ENCODE data around the gene PRKCZ.

PRKCZ gene

GRCh38 chr1:2173546-2174347, 123.5 kb downstream of the PRKCZ start:
- Histone ChIP-seq H3K4me3 (ENCODE audit: low read length in 2 of 2) (no peak overlapping the region), H3K4me1 (ENCODE audit: control insufficient read depth in 2 of 2, insufficient read depth in 2 of 2, low read length in 2 of 2) (no peaks in the 10 kb centered on the region), H3K36me3 (ENCODE audit: control insufficient read depth in 2 of 2, insufficient read depth in 2 of 2, low read length in 2 of 2) (peaks cover 11 to 18% of the 10 kb centered on the region in 2 donors), H3K27me3 (ENCODE audit: control insufficient read depth in 2 of 2, insufficient read depth in 2 of 2, low read length in 2 of 2) (no peaks in the 10 kb centered on the region), H3K9me3 (ENCODE audit: control insufficient read depth in 2 of 2, low read length in 2 of 2) (no peaks in the 10 kb centered on the region), H3K27ac (ENCODE audit: low read depth in 2 of 2, low read length in 2 of 2) (no peak overlapping the region), H3K9ac (ENCODE audit: low read depth in 1 of 2, low read length in 2 of 2) (no peak overlapping the region)

- Histone ChIP-seq H3K4me1 (ENCODE audit: control insufficient read depth in 2 of 2, insufficient read depth in 2 of 2, low read length in 2 of 2) (no peaks in the 10 kb centered on the region), H3K36me3 (ENCODE audit: control insufficient read depth in 2 of 2, insufficient read depth in 2 of 2, low read length in 2 of 2) (peaks cover 15 to 18% of the 10 kb centered on the region in 2 donors), H3K9ac (ENCODE audit: low read depth in 1 of 2, low read length in 2 of 2) (peak overlapping the region in 1 of 2 donors; percentile 18), H3K9me3 (ENCODE audit: control insufficient read depth in 2 of 2, low read length in 2 of 2) (no peaks in the 10 kb centered on the region), H3K4me3 (ENCODE audit: low read length in 2 of 2) (peak overlapping the region; percentile 29 to 52), H3K27ac (ENCODE audit: low read depth in 2 of 2, low read length in 2 of 2) (no peak overlapping the region), H3K27me3 (ENCODE audit: control insufficient read depth in 2 of 2, insufficient read depth in 2 of 2, low read length in 2 of 2) (no peaks in the 10 kb centered on the region)
Observed at GRCh38 chr1:2174348-2175054, 124.3 kb downstream of the PRKCZ start.

DNA sequence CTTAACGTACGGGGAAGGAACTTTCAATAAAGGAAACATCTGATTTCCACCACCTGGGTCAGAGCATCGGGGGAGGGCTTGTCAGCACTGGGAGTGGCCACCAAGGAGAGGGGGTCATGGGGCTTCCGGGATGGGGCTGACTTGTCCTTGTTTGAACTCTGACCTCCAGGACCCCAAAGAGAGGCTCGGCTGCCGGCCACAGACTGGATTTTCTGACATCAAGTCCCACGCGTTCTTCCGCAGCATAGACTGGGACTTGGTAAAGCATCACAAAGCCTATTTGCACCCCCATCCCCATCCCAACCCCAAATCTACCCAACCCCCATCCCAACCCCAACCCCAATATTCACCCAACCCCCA, 124.8 kb downstream of the PRKCZ start:
- Histone ChIP-seq H3K27ac (ENCODE audit: low read depth in 2 of 2, low read length in 2 of 2) (no peak overlapping the region), H3K9me3 (ENCODE audit: control insufficient read depth in 2 of 2, low read length in 2 of 2) (no peaks in the 10 kb centered on the region), H3K27me3 (ENCODE audit: control insufficient read depth in 2 of 2, insufficient read depth in 2 of 2, low read length in 2 of 2) (no peaks in the 10 kb centered on the region), H3K36me3 (ENCODE audit: control insufficient read depth in 2 of 2, insufficient read depth in 2 of 2, low read length in 2 of 2) (peaks cover 15 to 18% of the 10 kb centered on the region in 2 donors), H3K4me1 (ENCODE audit: control insufficient read depth in 2 of 2, insufficient read depth in 2 of 2, low read length in 2 of 2) (no peaks in the 10 kb centered on the region), H3K9ac (ENCODE audit: low read depth in 1 of 2, low read length in 2 of 2) (no peak overlapping the region), H3K4me3 (ENCODE audit: low read length in 2 of 2) (peak overlapping the region in 1 of 2 donors; percentile 52)

DNA sequence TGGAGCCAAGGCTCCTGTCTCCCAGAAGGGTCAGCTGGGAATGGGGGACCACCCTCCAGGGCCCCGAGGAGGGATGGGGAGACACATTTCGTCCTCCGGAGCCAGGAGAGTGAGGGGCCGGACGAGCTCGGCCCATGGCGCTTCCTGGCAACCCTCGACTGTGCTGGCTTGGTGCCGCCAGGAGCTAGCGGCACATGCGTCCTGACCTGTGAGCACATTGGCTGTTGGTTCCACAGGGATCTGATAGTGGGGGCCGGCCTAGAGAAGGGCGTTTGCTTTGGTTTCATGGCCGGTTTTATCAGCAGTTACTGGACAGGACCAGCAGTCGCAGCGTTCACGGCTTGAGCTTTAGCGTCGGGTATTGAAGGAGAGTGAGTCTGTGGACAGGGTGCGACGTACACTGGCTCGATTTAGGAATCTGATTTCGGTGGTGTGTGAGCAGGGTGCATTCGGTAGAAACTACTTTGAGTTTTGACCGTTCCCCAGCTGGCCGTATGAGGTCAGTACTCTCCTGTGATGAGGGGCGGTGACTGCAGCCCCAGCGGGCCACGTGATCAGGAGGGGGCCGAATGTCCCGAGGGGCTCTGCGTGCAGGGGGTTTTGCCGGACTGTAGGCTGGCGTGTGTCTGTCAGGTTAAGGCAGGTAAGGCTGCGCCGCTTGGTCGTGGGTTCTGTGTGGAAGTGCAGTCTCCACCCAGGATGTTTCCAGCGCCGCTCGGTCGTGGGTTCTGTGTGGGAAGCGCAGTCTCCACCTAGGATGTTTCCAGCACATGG, 125.7 kb downstream of the PRKCZ start:
- Histone ChIP-seq H3K27ac (ENCODE audit: low read depth in 2 of 2, low read length in 2 of 2) (no peak overlapping the region), H3K36me3 (ENCODE audit: control insufficient read depth in 2 of 2, insufficient read depth in 2 of 2, low read length in 2 of 2) (peaks cover 21 to 25% of the 10 kb centered on the region in 2 donors), H3K4me1 (ENCODE audit: control insufficient read depth in 2 of 2, insufficient read depth in 2 of 2, low read length in 2 of 2) (no peaks in the 10 kb centered on the region), H3K9ac (ENCODE audit: low read depth in 1 of 2, low read length in 2 of 2) (no peak overlapping the region), H3K4me3 (ENCODE audit: low read length in 2 of 2) (no peak overlapping the region), H3K27me3 (ENCODE audit: control insufficient read depth in 2 of 2, insufficient read depth in 2 of 2, low read length in 2 of 2) (no peaks in the 10 kb centered on the region), H3K9me3 (ENCODE audit: control insufficient read depth in 2 of 2, low read length in 2 of 2) (no peaks in the 10 kb centered on the region)

DNA sequence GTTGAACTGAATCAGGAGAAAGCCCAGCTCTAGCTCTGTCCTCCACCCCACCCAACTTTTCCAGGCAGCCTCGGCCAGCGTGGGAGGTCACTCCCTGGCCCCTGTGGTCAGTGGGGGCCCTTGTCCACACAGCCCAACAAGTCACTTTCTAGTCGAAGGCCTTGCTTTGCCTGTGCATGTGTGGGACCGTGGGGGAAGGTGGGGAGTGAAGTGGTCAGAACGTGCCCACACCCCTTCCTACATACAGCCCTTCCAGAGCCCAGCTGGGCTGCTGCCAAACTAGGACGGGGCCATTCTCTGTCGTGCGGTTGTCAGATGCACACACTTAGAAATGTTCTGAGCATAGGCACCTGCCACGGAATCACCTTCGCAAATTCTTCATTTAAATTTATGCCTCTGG, 126.4 kb downstream of the PRKCZ start:
- Histone ChIP-seq H3K4me3 (ENCODE audit: low read length in 2 of 2) (no peak overlapping the region), H3K9me3 (ENCODE audit: control insufficient read depth in 2 of 2, low read length in 2 of 2) (no peaks in the 10 kb centered on the region), H3K4me1 (ENCODE audit: control insufficient read depth in 2 of 2, insufficient read depth in 2 of 2, low read length in 2 of 2) (no peaks in the 10 kb centered on the region), H3K9ac (ENCODE audit: low read depth in 1 of 2, low read length in 2 of 2) (no peak overlapping the region), H3K27me3 (ENCODE audit: control insufficient read depth in 2 of 2, insufficient read depth in 2 of 2, low read length in 2 of 2) (no peaks in the 10 kb centered on the region), H3K36me3 (ENCODE audit: control insufficient read depth in 2 of 2, insufficient read depth in 2 of 2, low read length in 2 of 2) (peaks cover 21 to 25% of the 10 kb centered on the region in 2 donors), H3K27ac (ENCODE audit: low read depth in 2 of 2, low read length in 2 of 2) (no peak overlapping the region)

- no peaks in the 10 kb centered on the region for H3K27me3 ChIP-seq (ENCODE audit: control insufficient read depth in 2 of 2, insufficient read depth in 2 of 2, low read length in 2 of 2)
- H3K9ac ChIP-seq (ENCODE audit: low read depth in 1 of 2, low read length in 2 of 2) = no peak overlapping the region
- H3K4me1 ChIP-seq (ENCODE audit: control insufficient read depth in 2 of 2, insufficient read depth in 2 of 2, low read length in 2 of 2) = no peaks in the 10 kb centered on the region
- no peak overlapping the region for H3K27ac ChIP-seq (ENCODE audit: low read depth in 2 of 2, low read length in 2 of 2)
- no peaks in the 10 kb centered on the region for H3K9me3 ChIP-seq (ENCODE audit: control insufficient read depth in 2 of 2, low read length in 2 of 2)
- H3K4me3 ChIP-seq (ENCODE audit: low read length in 2 of 2) = no peak overlapping the region
- H3K36me3 ChIP-seq (ENCODE audit: control insufficient read depth in 2 of 2, insufficient read depth in 2 of 2, low read length in 2 of 2) = peaks cover 18 to 21% of the 10 kb centered on the region in 2 donors
Observed at GRCh38 chr1:2177541-2177940, 127.3 kb downstream of the PRKCZ start.

DNA sequence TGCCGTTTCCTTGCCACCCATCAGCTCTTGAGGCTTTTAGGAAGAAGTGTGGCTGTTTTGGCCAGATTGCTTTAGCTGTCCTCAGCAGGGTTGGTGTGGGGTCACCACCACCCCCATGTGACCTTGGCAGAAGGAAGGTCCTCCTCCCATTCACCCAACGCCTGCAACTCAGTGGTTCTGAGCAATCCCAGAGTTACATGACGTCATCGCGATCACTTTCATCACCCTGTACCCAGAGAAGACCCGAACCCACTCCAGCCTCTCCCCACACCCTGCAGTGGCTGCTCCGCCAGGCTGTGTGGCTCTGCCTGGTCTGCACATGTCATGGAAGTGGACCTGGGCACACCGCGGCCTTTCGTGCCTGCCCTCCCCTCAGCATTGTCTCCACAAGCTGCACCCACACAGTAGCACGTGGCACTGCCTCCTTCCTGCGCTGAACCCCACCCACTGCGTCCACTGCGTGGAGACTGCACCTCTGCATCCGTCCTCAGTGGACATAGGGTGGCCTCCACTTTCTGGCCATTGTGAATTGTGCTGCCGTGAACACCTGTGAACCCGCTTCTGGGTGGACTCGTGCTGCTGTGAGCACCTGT, 127.8 kb downstream of the PRKCZ start:
- Histone ChIP-seq H3K4me3 (ENCODE audit: low read length in 2 of 2) (no peak overlapping the region), H3K4me1 (ENCODE audit: control insufficient read depth in 2 of 2, insufficient read depth in 2 of 2, low read length in 2 of 2) (no peaks in the 10 kb centered on the region), H3K9ac (ENCODE audit: low read depth in 1 of 2, low read length in 2 of 2) (no peak overlapping the region), H3K9me3 (ENCODE audit: control insufficient read depth in 2 of 2, low read length in 2 of 2) (no peaks in the 10 kb centered on the region), H3K27me3 (ENCODE audit: control insufficient read depth in 2 of 2, insufficient read depth in 2 of 2, low read length in 2 of 2) (no peaks in the 10 kb centered on the region), H3K36me3 (ENCODE audit: control insufficient read depth in 2 of 2, insufficient read depth in 2 of 2, low read length in 2 of 2) (peaks cover 15 to 21% of the 10 kb centered on the region in 2 donors), H3K27ac (ENCODE audit: low read depth in 2 of 2, low read length in 2 of 2) (no peak overlapping the region)

DNA sequence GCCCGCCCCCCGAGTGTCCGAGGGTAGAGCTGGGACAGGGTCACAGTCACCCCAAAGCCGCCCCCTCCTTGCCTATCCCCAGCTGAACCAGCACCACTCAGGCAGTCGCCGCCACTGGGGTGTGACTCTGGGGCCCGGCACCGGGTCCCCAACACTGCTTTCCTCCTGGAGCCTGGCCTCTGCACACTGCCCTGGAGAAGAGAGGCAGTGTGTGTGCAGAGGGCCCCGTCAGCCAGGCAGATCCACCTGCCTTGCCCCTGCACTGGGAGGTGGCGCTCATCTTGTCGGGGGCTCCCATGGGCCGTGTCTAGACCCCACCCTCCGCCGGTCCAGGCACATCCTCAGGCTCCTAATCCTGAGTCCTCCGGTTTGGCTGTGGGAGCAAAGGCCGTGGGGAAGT, 128.7 kb downstream of the PRKCZ start:
- H3K9ac ChIP-seq (ENCODE audit: low read depth in 1 of 2, low read length in 2 of 2) = no peak overlapping the region
- peaks cover 15 to 21% of the 10 kb centered on the region in 2 donors for H3K36me3 ChIP-seq (ENCODE audit: control insufficient read depth in 2 of 2, insufficient read depth in 2 of 2, low read length in 2 of 2)
- no peak overlapping the region for H3K27ac ChIP-seq (ENCODE audit: low read depth in 2 of 2, low read length in 2 of 2)
- no peak overlapping the region for H3K4me3 ChIP-seq (ENCODE audit: low read length in 2 of 2)
- no peaks in the 10 kb centered on the region for H3K4me1 ChIP-seq (ENCODE audit: control insufficient read depth in 2 of 2, insufficient read depth in 2 of 2, low read length in 2 of 2)
- no peaks in the 10 kb centered on the region for H3K9me3 ChIP-seq (ENCODE audit: control insufficient read depth in 2 of 2, low read length in 2 of 2)
- H3K27me3 ChIP-seq (ENCODE audit: control insufficient read depth in 2 of 2, insufficient read depth in 2 of 2, low read length in 2 of 2) = no peaks in the 10 kb centered on the region

DNA sequence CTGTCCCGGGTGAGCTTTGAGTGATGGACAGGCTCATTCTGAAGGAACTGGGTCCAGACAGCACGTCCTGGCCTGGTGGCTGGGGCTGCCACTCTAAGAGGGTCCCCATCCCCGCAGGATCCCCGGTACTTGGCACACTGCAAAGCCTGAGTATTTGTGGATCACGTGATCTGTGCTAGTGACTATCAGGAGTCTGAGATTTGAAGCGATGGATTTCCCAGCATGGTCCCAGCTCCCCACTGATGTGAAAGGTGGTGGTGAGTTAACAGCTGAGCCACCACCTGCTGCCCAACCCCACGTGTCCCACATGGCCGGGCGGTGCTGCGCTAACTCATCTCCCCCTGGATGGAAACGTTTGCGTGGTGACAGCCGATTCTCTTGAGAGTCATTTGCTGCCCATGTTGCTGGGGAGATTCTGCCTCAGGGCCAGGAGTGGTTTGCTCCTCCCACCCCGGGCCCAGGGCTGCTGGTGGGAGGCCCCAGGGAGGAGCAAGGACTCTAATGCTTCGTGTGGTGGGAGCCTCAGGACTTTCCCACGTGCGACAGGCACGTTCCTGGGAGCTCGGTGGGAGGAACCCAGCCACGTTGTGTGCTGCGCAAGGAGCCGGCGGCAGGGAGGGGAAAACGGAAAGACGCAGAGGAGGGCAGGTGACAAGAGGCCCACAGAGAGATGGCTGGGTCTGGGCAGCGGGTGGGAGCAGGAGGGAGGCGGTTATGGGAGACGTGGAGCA, 129.2 kb downstream of the PRKCZ start:
- Histone ChIP-seq H3K9ac (ENCODE audit: low read depth in 1 of 2, low read length in 2 of 2) (no peak overlapping the region), H3K27ac (ENCODE audit: low read depth in 2 of 2, low read length in 2 of 2) (no peak overlapping the region), H3K4me3 (ENCODE audit: low read length in 2 of 2) (no peak overlapping the region), H3K27me3 (ENCODE audit: control insufficient read depth in 2 of 2, insufficient read depth in 2 of 2, low read length in 2 of 2) (no peaks in the 10 kb centered on the region), H3K36me3 (ENCODE audit: control insufficient read depth in 2 of 2, insufficient read depth in 2 of 2, low read length in 2 of 2) (peaks cover 16 to 21% of the 10 kb centered on the region in 2 donors), H3K9me3 (ENCODE audit: control insufficient read depth in 2 of 2, low read length in 2 of 2) (no peaks in the 10 kb centered on the region), H3K4me1 (ENCODE audit: control insufficient read depth in 2 of 2, insufficient read depth in 2 of 2, low read length in 2 of 2) (no peaks in the 10 kb centered on the region)

All from mucosa of rectum (tissue), 2 donors.